GM21529 (cell line): Measurements from ENCODE around the gene TCEAL9.
"Not testable (repeated sequence)": the region's sequence is repeated elsewhere in the genome, so short reads cannot be mapped to it uniquely, and the experiment has no call there.

Source experiments
- ATAC-seq: cut with Tn5 transposase; IDR thresholded peaks from one replicate; pipeline ENCODE4 v1.9.1; 2021; ENCODE audit not compliant: unreplicated experiment

The TCEAL9 gene

GRCh38 chrX:103356130-103356798, at the start of gene TCEAL9:
TSS of gene TCEAL9 (plus strand) at chrX:103356506. CDS start at chrX:103357685, 1,179 bp downstream.
- ATAC-seq, result peak; percentile 62

- no peak for ATAC-seq
Observed at GRCh38 chrX:103309860-103310554, 46.3 kb upstream of the TCEAL9 start.

GRCh38 chrX:103310555-103311398, 45.5 kb upstream of the TCEAL9 start, which contains the start of gene BEX2:
TSS of gene BEX2 (minus strand) at chrX:103310990. CDS start at chrX:103309976, 1,014 bp downstream.
- peak; percentile 98 for ATAC-seq

GRCh38 chrX:103311399-103311780, 44.9 kb upstream of the TCEAL9 start:
- ATAC-seq, result no peak

- no peak for ATAC-seq
Observed at GRCh38 chrX:103329991-103330390, 26.3 kb upstream of the TCEAL9 start, which contains the start of gene TCEAL7. TSS of gene TCEAL7 (plus strand) at chrX:103330239. CDS start at chrX:103331404, 1,165 bp downstream.

GRCh38 chrX:103330681-103331288, 25.5 kb upstream of the TCEAL9 start:
- no peak for ATAC-seq

GRCh38 chrX:103338663-103339062, 17.6 kb upstream of the TCEAL9 start:
- no peak for ATAC-seq

- peak; percentile 78 for ATAC-seq
Observed at GRCh38 chrX:103343105-103343504, 13.2 kb upstream of the TCEAL9 start.

GRCh38 chrX:103344606-103345005, 11.7 kb upstream of the TCEAL9 start:
- no peak for ATAC-seq

GRCh38 chrX:103347682-103348397, 8.5 kb upstream of the TCEAL9 start:
- ATAC-seq, result no peak

GRCh38 chrX:103356858-103357257, 552 bp downstream of the TCEAL9 start:
- peak; percentile 24 for ATAC-seq

- ATAC-seq, result no peak
Observed at GRCh38 chrX:103357871-103358270, 1.6 kb downstream of the TCEAL9 start.

- ATAC-seq, result not testable (repeated sequence)
Observed at GRCh38 chrX:103359605-103360004, 3.3 kb downstream of the TCEAL9 start.

GRCh38 chrX:103360092-103360491, 3.8 kb downstream of the TCEAL9 start:
- no peak for ATAC-seq

- ATAC-seq, result no peak
Observed at GRCh38 chrX:103360916-103361315, 4.6 kb downstream of the TCEAL9 start.

- no peak for ATAC-seq
Observed at GRCh38 chrX:103361798-103362197, 5.5 kb downstream of the TCEAL9 start.

- ATAC-seq, result no peak
Observed at GRCh38 chrX:103362474-103362873, 6.2 kb downstream of the TCEAL9 start.

- ATAC-seq, result no peak
Observed at GRCh38 chrX:103363046-103363445, 6.7 kb downstream of the TCEAL9 start.

- no peak for ATAC-seq
Observed at GRCh38 chrX:103367502-103367901, 11.2 kb downstream of the TCEAL9 start.

GRCh38 chrX:103369479-103369878, 13.2 kb downstream of the TCEAL9 start:
- ATAC-seq, result no peak
